ENCODE data around the gene LMF1.

DNA sequence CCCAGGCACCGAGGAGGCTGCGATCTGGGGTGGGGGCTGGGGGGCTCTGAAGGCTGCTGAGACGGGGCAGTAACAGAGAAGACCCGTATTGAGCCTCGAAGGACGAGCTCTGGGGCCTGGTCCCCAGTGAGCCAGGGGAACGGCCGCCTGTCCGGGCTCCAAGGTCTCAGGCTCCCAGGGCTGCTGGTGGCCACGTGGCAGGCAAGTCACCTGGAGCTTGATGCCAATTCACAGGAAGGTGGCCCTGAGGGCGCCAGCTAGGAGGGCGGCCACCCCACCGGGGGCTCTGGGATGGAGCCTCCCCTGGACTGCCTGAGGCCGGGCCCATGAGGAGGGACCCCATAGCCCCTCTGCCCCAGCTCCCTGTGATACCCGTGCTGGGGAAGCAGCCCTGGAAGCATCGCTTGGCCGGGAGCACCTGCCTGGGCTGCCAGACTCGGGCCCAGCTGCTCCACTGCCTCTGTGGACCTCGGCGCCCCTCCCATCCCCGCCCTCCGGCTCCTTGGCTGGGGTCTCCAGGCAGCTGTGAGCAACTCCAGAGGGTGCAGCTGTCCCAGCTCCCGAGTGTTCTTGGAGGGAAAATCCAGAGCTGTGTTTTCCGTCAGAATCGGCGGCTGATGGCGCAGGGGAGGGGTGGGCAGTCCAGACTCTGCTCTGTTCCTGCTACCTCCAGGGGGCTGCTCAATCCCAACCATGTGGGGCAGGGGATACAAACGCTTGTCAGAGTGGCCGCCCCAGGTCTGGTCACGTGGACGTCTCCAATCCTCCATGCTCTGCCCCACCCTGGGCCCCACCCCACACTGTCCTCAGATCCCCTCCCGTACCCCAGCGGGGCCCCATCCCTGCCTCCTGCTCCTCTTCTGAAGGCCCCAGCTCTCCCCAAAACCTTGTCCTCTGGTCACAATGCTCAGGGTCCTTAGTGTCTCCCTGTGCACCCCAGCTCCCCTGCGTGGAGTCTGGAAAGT is 103.1 kb downstream of the LMF1 start:
- TF ChIP-seq, protein P1, sequence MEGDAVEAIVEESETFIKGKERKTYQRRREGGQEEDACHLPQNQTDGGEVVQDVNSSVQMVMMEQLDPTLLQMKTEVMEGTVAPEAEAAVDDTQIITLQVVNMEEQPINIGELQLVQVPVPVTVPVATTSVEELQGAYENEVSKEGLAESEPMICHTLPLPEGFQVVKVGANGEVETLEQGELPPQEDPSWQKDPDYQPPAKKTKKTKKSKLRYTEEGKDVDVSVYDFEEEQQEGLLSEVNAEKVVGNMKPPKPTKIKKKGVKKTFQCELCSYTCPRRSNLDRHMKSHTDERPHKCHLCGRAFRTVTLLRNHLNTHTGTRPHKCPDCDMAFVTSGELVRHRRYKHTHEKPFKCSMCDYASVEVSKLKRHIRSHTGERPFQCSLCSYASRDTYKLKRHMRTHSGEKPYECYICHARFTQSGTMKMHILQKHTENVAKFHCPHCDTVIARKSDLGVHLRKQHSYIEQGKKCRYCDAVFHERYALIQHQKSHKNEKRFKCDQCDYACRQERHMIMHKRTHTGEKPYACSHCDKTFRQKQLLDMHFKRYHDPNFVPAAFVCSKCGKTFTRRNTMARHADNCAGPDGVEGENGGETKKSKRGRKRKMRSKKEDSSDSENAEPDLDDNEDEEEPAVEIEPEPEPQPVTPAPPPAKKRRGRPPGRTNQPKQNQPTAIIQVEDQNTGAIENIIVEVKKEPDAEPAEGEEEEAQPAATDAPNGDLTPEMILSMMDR (conservative IDR thresholded peaks at IDR 0.05; ENCODE audit: low read length) = no peak
- no peak for TF ChIP-seq EZH2phosphoT487 (IDR thresholded peaks at IDR 0.05; ENCODE audit: borderline replicate concordance, low read depth, low read length)

All from OCI-LY7 (cell line).